GM18507 (cell line): ENCODE data around the gene TBC1D2.

Source experiments
- DNase-seq: peaks from one replicate; pipeline ENCODE4 v3.0.0; 2011; ENCODE audit warnings: low read depth; ENCODE audit not compliant: insufficient read length; ENCODE audit errors: extremely low spot score
- FAIRE-seq: peaks from 2 replicates; lab custom pipeline; 2011; peaks lifted over from hg19 to GRCh38; lab: Jason Lieb, UNC

The TBC1D2 gene

DNA sequence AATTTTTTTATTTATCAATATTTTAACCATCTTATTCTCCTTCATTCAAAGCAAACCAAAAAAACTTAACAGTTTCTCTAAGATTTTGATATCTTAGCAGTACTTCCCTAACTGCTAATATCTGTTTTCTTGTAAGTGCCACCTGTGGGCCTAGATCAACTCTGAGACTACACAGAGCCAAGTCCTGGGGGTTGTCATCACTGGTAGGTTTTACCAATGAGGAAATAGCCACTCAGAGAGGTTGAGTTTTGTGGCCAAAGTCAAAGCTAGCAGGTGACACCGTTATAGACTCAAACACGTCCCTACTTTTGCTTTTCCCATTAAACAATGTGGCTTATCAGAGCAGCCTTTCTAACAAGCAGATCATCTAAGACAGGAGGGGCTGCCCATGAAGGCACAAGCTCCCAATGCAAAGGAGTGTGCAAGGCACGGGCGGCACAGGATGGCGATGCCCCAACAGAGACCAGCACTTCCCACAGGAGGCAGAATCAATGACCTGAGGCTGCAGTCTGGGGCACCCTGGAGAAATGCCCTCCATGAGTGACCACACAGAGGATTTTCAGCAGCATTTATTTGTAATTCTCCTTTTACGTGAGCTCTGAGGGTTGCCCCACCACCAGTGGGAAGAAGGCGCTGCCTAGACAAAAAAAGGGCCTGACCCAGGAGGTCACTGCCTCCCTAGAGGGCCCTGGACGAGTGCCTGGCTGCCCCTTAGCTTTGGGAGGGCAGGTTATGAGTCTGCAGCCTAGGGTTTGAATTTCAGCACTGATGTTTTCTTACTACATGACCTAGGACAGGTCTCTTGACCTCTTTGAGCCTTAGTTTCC is 7.4 kb downstream of the TBC1D2 start:
- FAIRE-seq (no peak), DNase-seq (no peak)

DNA sequence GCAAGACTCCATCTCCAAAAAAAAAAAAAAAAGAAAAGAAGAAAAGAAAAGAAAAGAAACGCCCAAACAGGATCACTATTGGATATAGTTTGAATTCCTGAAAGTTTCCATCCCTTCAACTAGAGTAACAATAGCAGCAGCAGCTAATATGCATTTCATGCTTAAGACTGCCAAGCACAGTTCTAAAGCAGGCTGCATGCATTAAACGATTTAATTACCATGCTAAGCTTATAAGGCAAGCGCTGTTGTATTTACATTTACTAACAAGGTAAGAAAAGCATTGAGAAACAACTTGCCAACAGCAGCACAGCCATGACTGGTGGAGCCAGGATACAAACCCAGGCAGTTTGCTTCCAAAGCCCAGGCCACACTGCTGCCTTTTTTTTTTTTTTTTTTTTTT is 13.0 kb downstream of the TBC1D2 start:
- DNase-seq = no peak
- no peak for FAIRE-seq

DNA sequence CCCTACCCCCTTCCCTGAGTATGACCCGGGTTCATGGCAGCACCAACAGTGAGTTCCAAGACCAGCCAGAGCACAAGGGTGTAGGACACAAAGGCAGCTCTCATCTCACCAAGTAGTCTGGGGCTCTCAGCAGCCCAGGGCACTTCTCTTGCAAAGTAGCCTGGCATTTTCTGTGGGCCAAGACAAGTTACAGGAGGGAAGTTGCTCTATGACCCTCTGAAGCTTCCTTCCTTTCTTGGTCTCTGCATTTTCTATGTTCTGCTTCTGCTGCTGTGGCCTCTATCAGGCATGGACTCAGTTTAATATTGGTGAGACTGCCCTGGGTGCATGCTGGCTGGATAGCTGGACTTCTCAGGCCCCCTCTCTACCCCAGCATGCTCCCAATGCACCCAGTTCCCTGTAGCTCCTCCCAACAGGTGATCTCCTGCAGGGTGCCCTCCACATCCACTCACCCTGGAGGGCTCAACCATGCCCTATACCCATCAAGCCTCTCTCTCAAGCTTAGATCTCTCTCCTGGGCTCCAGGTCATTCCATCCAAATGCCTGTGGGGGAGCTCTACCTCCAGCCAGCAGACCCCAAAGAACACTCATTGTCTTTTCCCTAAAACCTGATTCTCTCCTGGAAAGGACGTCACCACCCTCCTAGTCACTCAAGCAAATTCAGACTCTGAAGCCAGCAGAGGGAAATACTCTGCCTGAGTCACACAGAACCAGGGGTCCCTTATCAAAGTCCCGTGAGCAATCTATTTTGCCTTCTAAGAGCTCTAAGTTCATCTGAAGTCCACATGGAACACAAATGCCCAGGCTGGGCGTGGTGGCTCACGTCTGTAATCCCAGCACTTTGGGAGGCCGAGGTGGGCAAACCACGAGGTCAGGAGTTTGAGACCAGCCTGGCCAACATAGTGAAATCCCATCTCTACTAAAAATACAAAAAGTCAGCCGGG is 13.8 kb downstream of the TBC1D2 start:
- no peak for DNase-seq
- FAIRE-seq = no peak

DNA sequence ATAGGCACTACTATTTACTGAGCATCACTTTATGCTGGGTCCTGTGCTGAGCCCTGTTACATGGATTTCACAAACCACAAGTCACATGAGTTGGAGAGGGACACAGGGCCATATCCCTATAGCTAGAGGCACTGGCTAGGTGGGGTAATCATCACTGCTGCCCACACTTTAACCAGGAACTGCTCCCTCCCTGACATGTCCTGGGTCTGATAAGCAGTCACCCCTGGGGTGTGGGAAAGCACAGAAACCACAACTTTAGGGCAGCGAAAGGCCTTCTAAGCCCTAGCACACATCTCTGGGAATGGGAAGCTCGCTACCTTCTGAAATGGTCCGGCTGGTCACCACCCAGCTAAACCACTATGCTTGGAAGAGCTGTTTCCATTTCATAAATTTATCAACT is 15.0 kb downstream of the TBC1D2 start:
- no peak for DNase-seq
- no peak for FAIRE-seq

DNA sequence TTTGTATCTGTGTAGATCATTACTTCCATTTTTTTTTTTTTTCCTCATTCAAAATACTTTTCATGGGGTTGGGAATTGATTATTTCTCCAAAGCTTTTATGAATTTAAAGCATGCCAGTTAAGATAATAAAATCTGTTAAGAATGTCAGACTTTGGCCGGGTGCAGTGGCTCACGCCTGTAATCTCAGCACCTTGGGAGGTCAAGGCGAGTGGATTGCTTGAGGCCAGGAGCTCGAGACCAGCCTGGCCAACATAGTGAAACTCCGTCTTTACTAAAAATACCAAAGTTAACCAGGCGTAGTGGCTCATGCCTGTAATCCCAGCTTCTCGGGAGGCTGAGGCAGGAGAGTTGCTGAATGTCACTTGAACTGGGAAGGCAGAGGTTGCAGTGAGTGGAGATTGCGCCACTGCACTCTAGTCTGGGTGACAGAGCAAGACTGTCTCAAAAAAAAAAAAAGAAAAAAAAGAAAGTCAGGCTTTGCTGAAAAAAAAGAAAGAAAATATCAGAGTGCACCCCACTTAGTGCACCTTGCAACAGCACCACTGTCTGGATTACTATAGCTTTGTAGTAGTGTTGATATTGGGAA is 18.5 kb downstream of the TBC1D2 start:
- FAIRE-seq (no peak), DNase-seq (no peak)

DNA sequence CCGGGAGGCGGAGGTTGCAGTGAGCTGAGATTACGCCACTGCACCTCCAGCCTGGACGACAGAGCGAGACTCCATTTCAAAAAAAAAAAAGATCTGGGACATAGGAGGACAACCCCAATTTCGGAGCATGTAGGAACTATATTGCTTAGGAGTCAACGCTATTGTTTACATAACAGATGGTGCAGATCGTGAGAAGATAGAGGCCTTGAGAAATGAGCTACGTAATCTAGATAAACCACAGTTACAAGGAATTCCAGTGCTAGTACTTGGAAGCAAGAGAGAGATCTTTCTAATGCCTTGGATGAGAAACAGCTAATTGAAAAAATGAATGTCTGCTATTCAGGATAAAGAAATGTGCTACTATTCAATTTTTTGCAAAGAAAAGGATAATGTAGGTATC is 20.3 kb downstream of the TBC1D2 start:
- DNase-seq (no peak), FAIRE-seq (no peak)

DNA sequence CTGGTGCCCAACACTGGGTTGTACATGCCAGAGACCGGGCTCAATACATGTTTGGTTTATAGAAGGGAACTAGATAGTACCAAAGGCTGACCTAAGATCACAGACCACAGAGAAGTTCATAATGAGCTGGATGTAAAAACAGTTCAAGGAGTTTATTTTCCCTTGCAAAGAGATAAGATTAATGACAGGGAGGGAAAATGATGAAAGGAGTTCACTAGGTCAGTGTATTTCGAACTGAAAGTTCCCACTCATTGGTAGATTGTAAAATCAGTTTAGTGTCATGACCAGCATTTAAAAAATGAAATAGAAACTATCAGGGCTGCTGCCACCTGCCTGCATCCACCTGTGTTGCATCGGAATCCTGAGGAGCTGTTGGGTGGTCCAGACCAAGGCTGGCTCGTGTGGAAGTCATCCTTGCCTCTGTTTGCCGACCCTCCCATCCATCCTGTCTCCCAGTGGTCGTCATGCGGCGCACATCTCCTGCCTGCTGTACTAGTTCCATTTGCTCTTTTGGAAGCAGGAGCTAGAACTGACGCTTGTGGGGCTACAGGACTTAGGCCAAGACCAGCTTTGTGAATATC is 21.1 kb downstream of the TBC1D2 start:
- FAIRE-seq (no peak), DNase-seq (no peak)

DNA sequence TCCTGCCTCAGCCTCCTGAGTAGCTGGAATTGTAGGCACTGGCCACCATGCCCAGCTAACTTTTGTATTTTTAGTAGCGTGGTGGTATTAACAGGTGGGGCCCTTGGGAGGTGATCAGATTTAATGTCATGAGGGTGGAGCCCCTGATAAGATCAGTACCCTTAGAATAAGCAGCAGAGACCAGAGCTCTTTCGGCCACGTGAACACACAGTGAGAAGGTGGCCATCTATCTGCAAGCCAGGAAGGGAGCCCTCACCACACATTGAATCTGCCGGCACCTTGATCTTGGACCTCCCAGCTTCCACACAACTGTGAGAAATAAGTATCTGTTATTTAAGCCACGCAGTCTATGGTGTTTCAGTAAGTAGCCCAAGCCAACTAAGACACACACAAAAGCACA is 22.5 kb downstream of the TBC1D2 start:
- DNase-seq = no peak
- no peak for FAIRE-seq

DNA sequence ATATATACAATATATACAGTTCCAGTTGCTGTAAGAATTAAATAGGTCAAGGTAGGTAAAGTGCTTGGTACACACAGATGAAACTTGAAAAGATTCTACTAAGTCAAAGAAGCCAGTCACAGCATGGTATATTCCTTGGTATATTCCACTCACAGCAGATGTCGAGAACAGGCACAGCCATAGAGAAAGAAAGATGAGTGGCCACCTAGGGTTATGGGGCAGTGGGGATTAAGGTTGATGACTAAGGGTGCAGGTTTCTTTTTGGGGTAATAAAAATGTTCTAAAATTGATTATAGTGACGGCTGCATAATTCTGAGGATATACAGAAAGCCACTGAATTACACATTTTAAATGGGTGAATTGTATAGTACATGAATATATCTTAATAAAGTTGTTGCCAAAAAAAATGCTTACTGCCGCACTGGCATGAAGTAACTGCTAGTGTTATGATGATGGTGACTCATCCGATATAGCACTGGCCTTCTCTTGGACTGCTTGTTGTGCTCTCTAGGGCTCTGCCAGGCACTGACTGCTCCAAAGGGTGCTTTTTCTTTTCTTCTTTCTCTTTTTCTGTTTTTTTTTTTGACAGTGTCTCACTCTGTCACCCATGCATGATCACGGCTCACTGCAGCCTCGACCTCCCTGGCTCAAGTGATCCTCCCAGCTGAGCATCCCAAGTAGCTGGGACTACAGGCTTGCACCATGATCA is 23.5 kb downstream of the TBC1D2 start:
- DNase-seq (no peak), FAIRE-seq (no peak)

DNA sequence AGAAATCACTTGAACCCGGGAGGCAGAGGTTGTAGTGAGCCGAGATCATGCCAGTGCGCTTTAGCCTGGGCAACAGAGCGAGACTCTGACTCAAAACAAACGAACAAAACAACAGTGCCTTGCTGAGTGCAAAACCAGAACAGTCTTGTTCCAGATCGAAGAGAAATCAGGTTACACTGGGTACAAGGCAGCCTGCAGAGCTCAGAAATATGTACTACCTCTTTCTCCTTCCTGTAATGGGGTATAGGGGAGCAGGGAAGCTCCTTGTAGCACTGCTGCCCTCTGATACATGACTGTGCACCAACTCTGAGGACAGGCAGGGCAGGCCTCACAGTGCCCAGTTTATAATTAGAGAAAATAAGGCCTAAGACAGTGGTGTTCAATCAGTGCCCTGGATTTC is 24.7 kb downstream of the TBC1D2 start:
- FAIRE-seq = no peak
- DNase-seq = no peak

DNA sequence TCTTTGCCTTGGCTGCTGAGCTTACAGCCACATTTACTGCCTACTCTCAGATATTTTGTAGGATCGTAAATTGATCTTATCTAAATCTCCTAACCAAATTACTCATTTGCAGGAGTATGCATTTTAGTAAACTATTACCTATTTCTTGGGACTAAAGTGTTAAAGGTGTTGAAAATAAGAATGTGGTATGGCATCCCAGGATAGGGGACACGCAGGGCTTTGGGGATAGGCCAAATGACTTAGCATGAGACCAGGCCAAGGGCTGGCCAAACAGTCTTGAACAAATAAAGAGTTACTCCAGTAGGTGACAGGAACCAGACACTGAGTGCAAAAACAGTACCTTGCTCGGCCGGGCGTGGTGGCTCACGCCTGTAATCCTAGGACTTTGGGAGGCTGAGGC is 25.1 kb downstream of the TBC1D2 start:
- FAIRE-seq (no peak), DNase-seq (no peak)

DNA sequence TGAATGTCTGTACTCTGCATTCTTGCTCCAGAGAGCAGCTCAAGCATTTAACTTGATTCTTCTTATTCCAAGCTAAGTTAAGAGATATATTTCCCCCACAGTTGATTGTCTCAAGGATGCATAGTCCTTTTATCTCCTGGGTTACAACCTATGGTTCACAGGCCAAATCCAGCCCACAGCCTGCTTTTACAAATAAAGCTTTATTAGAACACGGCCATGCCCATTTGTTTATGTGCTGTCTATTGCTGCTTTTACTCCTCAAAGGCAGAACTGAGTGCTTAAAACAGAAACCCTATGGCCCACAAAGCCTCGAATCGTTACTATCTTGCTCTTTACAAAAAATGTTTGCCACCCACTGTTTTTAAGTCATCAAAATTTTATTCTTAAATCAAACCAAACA is 25.8 kb downstream of the TBC1D2 start:
- DNase-seq (no peak), FAIRE-seq (no peak)

DNA sequence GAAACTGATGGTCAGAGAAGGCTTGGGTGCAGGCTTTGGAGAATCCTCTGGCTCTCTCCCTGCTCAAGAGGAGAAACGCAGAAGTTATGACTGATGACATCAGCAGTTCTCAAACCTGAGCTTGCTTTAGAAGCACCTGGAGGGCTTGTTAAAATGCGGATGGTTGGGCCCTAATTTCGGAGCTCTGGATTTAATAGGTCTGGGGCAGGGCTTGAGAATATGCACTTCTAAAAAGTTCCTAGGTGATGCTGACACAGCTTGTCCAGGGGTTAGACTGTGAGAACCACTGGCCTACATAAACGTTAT is 26.4 kb downstream of the TBC1D2 start:
- FAIRE-seq = no peak
- no peak for DNase-seq

DNA sequence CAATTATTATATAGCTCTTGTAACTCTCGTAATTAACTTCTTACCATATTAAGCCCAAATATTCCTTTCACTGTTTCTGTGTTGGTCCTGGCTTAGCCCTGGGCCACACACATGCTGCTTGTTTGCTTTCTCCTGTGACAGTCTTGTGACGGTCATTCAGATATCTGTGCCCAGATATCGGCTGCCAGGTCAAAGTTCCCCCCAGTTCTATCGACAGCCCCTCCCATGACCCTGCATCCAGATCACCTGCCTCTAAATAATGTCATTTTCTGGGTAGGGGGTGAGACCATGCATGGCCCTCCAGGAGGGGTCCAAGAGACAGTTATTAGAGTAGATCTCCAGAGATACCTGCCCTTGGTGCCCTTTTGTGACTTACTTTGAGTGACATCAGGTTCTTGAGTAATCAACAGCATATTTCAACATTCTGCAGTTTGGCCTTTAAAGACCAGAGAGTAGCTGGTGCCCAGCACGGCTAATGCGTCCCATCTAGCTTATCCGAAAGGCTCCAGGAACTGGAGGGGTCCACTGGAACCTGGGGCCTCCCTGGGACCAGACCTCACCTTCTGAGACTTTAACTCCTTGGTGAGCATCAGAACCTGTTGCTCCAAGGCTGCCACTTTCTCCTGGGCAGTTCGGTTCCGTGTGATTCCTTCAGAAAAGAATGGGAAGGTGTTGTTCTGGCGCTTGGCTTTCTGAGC is 26.9 kb downstream of the TBC1D2 start:
- FAIRE-seq (no peak), DNase-seq (no peak)

DNA sequence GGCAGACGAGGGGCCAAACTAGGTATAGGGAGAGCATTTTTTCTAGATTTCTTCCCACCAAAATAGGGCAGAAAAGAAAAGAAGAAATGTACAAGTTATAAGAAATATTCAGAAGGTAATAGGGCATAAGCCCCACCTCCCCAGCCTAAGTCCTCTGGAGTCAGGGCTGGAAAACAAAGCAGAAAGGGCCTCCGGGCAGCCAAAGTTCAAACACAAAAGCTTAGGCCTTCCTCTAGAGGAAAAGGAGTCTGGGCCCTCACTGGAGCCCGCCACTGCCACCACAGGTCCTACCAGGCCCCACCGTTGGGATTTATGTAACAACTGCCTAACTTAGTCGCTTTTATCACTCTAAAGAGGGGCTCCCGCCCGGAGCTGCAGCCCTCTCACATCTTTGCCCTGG is 27.6 kb downstream of the TBC1D2 start:
- DNase-seq (no peak), FAIRE-seq (no peak)

DNA sequence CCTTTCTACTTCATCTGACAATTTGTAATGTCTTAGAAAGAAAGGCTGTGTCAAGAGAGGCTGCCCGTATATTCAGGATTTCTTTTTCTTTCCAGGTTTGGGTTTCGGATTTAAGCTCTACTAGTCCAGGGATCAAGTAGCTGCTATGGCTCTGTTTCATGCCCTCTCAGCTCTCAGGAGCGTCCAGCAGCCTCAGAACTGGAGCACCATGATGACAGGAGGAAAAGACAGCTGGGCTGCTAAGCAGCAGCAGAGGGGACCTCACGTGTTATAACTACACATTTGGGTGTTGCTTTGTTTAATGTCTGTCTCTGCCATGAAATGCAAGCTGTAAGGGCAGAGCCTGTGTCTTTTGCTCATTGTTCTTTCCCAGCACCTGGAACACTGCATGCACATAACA is 28.5 kb downstream of the TBC1D2 start:
- no peak for FAIRE-seq
- DNase-seq = no peak

DNA sequence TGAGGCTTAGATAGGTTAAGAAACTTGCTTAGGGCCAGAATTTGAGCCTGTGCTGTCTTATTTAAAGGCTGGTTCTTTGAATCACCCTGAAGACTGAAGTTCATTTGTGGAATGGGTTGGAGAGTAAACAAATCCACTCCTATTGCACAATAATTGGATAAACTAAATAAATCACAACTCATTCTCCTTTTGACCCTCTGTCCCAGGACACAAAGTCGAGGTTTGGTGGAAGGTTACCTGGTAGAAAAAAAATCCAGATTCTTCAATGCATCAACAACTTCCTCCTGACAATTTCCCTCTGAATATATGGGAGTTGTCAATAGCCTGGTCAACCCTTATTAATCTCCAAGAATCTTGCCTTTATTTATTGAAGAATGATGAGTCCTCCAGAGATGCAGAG is 28.9 kb downstream of the TBC1D2 start:
- DNase-seq (no peak), FAIRE-seq (no peak)

DNA sequence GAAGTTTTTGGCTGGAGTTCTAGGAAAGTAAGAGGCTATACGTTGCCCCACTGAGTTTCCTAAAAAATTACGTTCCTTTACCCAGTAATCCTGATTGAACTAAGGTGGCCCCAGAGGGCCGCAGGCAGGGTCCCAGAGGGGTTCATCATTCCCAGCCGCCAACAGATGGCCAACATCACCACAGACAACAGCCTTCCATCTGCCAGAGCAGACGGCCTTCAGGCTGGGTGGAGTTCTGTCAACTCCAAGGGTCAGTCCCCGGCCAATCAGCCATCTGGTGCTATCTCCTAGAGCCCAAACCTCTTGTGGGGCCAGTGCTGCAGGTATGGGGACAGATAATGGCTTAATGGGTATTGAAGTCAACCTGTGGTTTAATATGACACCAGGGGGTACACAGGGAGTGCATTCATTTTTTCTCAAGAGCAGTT is 30.4 kb downstream of the TBC1D2 start:
- no peak for FAIRE-seq
- DNase-seq = no peak
